Epithelial cell of esophagus (primary cell): Measurements from ENCODE around the gene RUVBL2.
A peak's percentile ranks its signal among the peaks of the same experiment; 100 is the strongest.
"Not testable (repeated sequence)": the region's sequence is repeated elsewhere in the genome, so short reads cannot be mapped to it uniquely, and the experiment has no call there.

Experiments
- DNase-seq: peaks from one replicate; pipeline ENCODE4 v3.0.0; 2010; ENCODE audit warnings: low read depth
- H3K4me3 ChIP-seq: 2 replicates; pipeline ENCODE4 v1.5.1; 2011; ENCODE audit warnings: mild to moderate bottlenecking, low read length, control low read depth
- CTCF ChIP-seq: IDR thresholded peaks from 2 replicates; pipeline ENCODE4 v1.5.1; 2011; ENCODE audit warnings: low read depth, mild to moderate bottlenecking, low read length, control low read depth, inconsistent platforms; ENCODE audit not compliant: insufficient read depth; ENCODE audit errors: missing control alignments

Gene RUVBL2

GRCh38 chr19:49019242-49019932, 25.7 kb downstream of the RUVBL2 start:
- peak; percentile 23 for TF ChIP-seq CTCF
- peak; percentile 72 for DNase-seq
- H3K4me3 ChIP-seq: peak overlapping the region; percentile 40

- no peak for DNase-seq
- no peak for TF ChIP-seq CTCF
- H3K4me3 ChIP-seq: no peak overlapping the region
Observed at GRCh38 chr19:49020342-49020741, 26.7 kb downstream of the RUVBL2 start.

DNA sequence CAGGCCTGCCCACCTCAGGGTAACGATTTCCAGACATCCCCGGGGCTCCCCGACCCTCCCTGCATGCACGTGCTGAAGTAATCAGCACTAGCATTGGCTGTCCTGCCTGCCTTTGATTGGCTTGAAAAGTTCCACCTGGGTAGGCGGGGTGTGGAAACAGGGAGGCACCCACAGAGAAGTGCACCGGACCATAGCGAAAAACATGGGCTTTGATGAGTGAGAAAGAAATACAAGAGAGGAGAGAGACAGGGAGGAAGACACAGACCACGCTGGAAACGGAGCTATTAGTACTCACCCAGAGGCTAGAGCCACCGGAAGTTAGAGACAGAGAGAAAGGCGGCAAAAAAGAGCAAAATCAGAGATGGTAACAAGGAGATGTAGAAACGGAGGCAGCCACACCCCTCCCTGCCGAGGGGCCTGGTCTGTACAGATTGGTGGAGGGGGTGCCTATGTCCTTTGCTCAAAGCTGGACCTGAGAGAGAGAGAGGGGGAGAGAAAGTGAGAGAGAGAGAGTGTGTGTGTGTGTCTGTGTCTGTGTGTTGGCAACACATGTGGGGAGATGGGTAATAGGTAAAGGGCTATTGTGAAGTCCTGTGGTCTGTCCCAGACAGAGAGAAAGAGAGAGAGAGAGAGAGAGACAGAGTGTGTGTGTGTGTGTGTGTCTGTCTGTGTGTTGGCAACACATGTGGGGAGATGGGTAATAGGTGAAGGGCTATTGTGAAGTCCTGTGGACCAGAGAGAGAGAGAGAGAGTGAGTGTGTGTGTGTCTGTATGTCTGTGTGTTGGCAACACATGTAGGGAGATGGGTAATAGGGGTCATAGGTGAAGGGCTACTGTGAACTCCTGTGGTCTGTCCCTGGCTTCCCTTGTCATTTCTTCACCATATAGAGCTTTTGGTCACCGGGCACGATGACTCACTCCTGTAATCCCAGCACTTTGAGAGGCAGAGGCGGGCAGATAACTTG, 27.5 kb downstream of the RUVBL2 start:
- no peak overlapping the region for H3K4me3 ChIP-seq
- TF ChIP-seq CTCF: no peak
- no peak for DNase-seq

DNA sequence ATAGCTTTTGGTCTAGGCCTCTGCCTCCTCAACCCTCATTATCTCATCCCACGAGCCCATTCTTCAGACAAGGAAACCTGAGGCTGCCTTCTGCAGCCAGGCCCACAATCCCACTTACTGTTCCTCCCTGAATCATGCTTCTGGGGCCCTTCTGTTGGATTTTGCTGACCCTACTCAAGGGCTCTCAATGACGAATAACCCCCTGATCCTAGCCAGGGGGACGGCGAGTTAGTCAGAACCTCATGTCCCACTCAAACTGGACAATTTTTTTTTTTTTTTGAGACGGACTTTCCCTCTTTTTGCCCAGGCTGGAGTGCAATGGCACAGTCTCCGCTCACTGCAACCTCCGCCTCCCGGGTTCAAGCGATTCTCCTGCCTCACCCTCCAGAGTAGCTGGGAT, 28.4 kb downstream of the RUVBL2 start:
- H3K4me3 ChIP-seq: no peak overlapping the region
- TF ChIP-seq CTCF: no peak
- no peak for DNase-seq

GRCh38 chr19:49024233-49024632, 30.5 kb downstream of the RUVBL2 start, which contains the start of gene CGB3:
TSS of gene CGB3 (minus strand) at chr19:49024333. CDS start at chr19:49023971, 362 bp downstream.
- not testable (repeated sequence) for H3K4me3 ChIP-seq, DNase-seq

- DNase-seq, H3K4me3 ChIP-seq: not testable (repeated sequence)
Observed at GRCh38 chr19:49025088-49025487, 31.4 kb downstream of the RUVBL2 start.

- not testable (repeated sequence) for DNase-seq, H3K4me3 ChIP-seq
Observed at GRCh38 chr19:49025599-49025998, 31.9 kb downstream of the RUVBL2 start.

DNA sequence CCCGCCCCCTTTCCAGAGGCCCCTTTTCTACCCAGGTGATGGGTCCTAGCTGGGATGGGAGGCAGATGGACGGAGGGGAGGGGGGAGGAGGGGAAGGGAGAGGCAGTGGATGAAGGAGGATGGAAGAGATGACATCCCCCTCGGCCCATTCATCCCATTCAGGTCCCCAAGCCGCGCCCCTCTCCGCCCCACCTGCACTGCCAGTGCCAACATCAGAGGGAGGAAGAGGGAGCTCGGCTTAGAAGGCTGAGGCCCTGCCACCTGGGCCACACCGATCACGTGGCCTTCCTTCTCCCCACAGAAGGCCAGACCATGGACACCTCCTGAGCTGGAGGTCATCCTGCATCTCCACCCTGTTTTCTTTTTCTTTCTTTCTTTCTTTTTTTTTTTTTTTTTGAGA, 35.0 kb downstream of the RUVBL2 start:
- DNase-seq: not testable (repeated sequence)

GRCh38 chr19:49029749-49030148, 36.1 kb downstream of the RUVBL2 start:
- H3K4me3 ChIP-seq, DNase-seq: not testable (repeated sequence)

More for the DNA sequence above, 35.0 kb downstream of the RUVBL2 start:
- H3K4me3 ChIP-seq: not testable (repeated sequence)

GRCh38 chr19:49030323-49030722, 36.6 kb downstream of the RUVBL2 start:
- not testable (repeated sequence) for DNase-seq, H3K4me3 ChIP-seq
